Astrocyte (in vitro differentiated cells and primary cell): ENCODE results near the gene PCNA.

Experiments used
- CTCF ChIP-seq: IDR thresholded peaks from 2 replicates; pipeline ENCODE4 v1.5.1; 2011; ENCODE audit warnings: low read depth, mild to moderate bottlenecking, inconsistent platforms, low read length, moderate library complexity; ENCODE audit not compliant: insufficient read depth
- EZH2 ChIP-seq: IDR thresholded peaks from 2 replicates; pipeline ENCODE4 v1.6.1; 2012; ENCODE audit warnings: mild to moderate bottlenecking, low read length, inconsistent platforms; ENCODE audit not compliant: insufficient read depth

DNA sequence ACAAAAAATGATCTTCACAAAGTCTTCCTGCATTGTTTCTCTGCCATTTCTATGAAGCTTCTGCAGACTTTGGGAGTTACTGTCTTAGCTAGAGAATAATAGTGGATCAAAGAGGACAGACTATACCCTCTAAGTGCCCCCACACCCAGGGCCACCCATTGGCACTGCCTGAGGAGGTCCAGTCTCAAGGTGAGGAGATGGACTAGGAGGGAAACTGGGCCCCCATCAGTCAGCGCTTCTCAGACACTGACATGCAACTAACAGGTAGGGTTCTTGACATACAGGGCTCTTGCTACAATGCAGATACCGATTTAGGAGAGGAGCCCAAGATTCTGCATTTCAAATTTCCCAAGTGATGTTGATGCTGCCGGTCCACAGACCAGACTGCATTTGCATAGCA, 24.3 kb downstream of the PCNA start:
- TF ChIP-seq EZH2 (no peak), CTCF (no peak)
